IPS-18a (cell line): ENCODE measurements around the gene ZBTB7C.

Experiments
- H3K27ac ChIP-seq: one replicate; pipeline ENCODE4 v1.5.1; 2013; ENCODE audit warnings: low read length
- H3K27me3 ChIP-seq: one replicate; pipeline ENCODE4 v1.6.1; 2013; ENCODE audit warnings: mild to moderate bottlenecking, low read length; ENCODE audit not compliant: control insufficient read depth, insufficient read depth
- H3K36me3 ChIP-seq: one replicate; pipeline ENCODE4 v1.6.1; 2013; ENCODE audit warnings: low read depth, low read length; ENCODE audit not compliant: control insufficient read depth
- H3K4me1 ChIP-seq: one replicate; pipeline ENCODE4 v1.6.1; 2013; ENCODE audit warnings: low read depth, low read length; ENCODE audit not compliant: control insufficient read depth
- H3K4me3 ChIP-seq: one replicate; pipeline ENCODE4 v1.5.1; 2013; ENCODE audit warnings: low read length
- H3K9ac ChIP-seq: one replicate; pipeline ENCODE4 v1.6.1; 2013; ENCODE audit warnings: mild to moderate bottlenecking, low read length, moderate library complexity
- H3K9me3 ChIP-seq: one replicate; pipeline ENCODE4 v1.6.1; 2013; ENCODE audit warnings: low read depth, low read length; ENCODE audit not compliant: control insufficient read depth

The ZBTB7C gene

DNA sequence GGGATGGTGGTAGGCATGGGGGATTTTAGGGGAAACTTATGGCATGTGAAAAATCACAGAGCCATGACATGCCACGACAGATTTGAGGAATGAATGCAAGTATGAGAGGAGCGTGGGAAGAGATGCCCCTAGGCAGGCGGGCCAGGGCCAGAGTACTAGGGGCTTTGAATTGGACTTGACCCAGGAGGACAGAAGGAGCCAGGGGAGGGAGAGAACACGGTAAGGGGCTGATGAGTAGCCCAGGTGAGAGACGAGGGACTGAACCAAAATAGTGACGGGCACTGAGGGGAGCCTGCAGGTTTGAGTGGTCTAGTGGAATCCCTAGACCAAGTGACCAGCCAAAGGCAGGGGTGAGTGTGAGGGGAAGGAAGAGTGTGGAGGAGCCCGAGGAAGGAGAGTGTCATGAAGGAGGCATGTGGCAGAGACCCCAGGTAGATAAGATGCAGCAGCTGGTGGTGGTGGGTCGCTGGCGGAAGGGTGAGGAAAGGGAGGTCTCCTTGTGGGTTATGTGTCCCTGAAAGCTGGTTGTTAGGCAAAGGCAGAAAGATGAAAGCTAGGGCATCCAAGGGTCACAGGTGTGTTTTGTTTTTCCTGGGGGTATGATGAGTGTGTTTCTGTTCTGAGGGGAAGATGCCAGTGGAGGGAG, 48.7 kb downstream of the ZBTB7C start:
- Histone ChIP-seq H3K27ac (no peak overlapping the region), H3K4me1 (peaks cover 5% of the 10 kb centered on the region), H3K9ac (no peak overlapping the region), H3K4me3 (no peak overlapping the region), H3K36me3 (no peaks in the 10 kb centered on the region), H3K9me3 (no peaks in the 10 kb centered on the region), H3K27me3 (no peaks in the 10 kb centered on the region)

DNA sequence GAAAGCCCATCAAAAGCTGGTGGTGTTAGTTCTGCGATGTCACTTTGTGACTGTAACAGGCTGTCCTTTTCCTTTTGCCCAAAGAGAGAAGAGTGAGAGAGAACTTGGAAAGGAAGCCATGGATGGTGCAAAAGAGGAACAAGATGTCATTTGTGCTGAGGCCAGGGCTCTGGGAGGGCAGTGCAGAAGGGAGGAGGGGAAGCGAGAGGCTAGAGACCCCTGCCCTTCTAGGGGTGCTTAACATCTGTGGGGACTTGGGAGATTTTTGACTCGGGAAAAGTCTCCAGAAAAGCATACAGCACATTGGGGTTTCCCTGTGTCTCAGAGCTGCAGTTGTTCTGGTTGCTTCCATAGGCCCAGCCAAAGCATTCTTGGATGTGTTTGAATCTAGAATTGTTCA, 49.6 kb downstream of the ZBTB7C start:
- peaks cover 5% of the 10 kb centered on the region for H3K4me1 ChIP-seq
- no peak overlapping the region for H3K9ac ChIP-seq
- no peaks in the 10 kb centered on the region for H3K27me3 ChIP-seq
- no peaks in the 10 kb centered on the region for H3K9me3 ChIP-seq
- no peaks in the 10 kb centered on the region for H3K36me3 ChIP-seq
- H3K27ac ChIP-seq = no peak overlapping the region
- no peak overlapping the region for H3K4me3 ChIP-seq

DNA sequence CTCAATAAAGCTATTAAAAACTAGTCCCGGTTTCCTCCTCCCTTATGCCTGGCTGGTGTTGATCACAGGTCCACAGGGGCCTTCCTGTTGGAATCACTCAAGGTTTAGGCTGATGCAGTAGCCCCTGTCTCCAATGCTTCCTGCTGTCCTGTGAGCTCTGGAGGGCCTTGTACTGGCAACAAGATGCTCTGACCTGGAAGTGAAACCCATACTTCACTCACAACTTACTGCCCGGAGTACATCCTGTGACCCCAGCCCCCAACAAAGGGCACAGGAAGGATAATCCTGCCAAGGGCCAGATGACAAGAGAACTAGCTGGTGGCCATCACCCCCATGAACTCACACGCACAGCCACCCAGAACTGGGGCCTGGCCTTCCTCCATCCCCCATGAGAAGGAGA, 50.3 kb downstream of the ZBTB7C start:
- H3K4me3 ChIP-seq = no peak overlapping the region
- H3K27ac ChIP-seq = no peak overlapping the region
- no peaks in the 10 kb centered on the region for H3K9me3 ChIP-seq
- H3K27me3 ChIP-seq = no peaks in the 10 kb centered on the region
- peaks cover 5% of the 10 kb centered on the region for H3K4me1 ChIP-seq
- H3K36me3 ChIP-seq = no peaks in the 10 kb centered on the region
- H3K9ac ChIP-seq = no peak overlapping the region

DNA sequence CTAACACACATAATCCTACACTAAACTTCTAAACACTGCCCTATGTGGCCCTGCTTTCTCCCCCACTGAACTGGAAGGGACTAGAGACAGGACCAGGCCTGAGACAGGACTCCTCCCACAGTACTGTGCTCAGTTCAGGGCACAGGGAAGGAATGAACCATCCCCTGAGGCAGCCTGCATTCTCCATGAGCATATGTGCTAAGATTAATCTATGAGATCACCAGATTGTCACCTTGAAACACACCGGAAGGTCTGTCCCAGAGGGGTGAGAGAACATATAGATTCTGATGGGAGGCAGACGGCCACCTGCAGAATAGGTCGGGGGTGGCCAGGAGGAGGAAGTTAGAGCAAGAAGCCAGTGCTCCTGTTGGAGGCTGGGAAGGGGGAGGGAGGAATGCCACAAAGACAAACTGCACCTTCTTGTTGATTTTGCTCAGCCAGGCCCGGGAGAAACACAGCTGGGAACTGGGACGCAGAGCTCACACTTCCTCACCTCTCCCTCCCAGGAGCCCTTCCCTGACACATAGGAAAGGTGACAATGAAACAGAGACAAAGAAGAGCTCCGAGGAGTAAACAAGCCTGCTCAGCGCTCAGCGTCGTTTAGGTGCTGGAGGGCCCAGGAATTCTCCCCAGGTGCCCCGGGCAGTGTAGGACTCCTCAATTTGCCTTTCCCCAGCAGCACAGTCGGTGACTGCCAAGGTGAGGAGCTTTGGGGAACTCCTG, 52.1 kb downstream of the ZBTB7C start:
- no peak overlapping the region for H3K4me3 ChIP-seq
- H3K27ac ChIP-seq = no peak overlapping the region
- H3K36me3 ChIP-seq = no peaks in the 10 kb centered on the region
- H3K27me3 ChIP-seq = no peaks in the 10 kb centered on the region
- no peak overlapping the region for H3K9ac ChIP-seq
- no peaks in the 10 kb centered on the region for H3K9me3 ChIP-seq
- H3K4me1 ChIP-seq = peaks cover 5% of the 10 kb centered on the region

DNA sequence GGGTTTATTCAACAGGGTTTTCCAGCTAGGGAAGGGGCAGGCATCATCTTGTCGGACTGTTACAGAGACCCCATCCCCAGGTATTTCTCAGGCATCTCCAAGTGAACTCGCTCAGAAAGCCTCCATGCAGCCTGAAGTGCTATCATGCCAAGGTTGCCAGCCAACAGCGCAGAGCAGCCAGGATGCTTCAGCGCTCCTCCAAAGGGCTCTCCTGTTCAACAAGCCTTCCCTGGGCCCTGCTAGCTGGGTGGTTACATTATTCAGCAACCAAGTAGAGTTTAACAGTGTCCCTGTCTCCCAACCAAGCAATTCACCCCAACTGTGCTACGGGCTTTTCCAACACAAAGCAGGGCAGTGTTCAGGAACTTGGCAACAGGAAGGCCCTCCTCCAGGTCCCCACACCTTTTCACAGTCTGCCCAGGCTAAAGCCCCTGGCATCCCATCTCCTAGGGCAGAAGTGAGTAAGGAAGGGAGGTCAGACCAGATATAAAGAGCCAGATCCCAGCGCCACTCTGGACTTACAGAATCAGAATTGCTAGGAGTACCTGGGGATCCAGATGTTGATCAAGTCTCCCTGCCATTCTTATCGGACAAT, 52.9 kb downstream of the ZBTB7C start:
- Histone ChIP-seq H3K27ac (no peak overlapping the region), H3K36me3 (no peaks in the 10 kb centered on the region), H3K9ac (no peak overlapping the region), H3K27me3 (no peaks in the 10 kb centered on the region), H3K9me3 (no peaks in the 10 kb centered on the region), H3K4me1 (peaks cover 5% of the 10 kb centered on the region), H3K4me3 (no peak overlapping the region)

DNA sequence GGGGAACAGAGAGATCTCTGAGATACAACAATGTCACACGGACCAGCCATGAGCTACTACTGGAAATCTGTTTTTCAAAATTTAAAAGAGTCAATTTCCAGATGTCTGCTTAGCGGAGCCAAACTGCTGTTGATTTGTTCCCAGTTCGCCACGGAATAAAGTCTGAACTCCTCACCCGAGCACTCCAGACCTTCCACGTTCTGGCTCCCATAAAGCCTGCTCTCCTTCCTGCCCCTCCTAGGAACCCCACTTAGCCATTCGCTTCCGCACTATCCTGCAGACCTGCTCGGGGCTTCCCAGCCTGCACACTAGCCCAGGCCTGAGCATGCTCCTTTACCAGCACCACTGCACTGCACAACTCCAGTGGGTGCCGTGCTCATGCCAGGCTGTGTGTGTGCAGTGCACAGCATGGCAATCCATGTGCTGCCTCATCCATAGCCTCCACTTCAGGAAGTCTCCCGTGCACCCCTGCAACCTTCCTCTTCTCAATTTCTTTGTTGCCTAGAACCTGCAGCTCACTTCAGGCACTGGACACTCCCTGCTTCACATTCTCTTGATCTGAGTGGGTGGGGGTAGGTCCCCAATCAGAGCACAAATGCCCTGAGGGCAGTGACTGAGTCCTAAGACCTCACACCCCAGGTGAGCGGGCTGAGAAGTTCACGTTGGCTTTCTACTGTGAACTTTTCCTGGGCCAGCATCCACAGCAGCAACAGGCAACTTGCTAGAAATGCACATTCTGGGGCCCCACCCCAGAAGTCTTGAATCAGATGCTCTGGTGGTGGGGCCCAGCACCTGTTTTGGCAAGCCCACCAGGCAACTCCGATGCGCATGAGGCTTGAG, 53.7 kb downstream of the ZBTB7C start:
- Histone ChIP-seq H3K9me3 (no peaks in the 10 kb centered on the region), H3K36me3 (no peaks in the 10 kb centered on the region), H3K4me1 (peaks cover 5% of the 10 kb centered on the region), H3K27ac (no peak overlapping the region), H3K27me3 (no peaks in the 10 kb centered on the region), H3K9ac (no peak overlapping the region), H3K4me3 (no peak overlapping the region)

DNA sequence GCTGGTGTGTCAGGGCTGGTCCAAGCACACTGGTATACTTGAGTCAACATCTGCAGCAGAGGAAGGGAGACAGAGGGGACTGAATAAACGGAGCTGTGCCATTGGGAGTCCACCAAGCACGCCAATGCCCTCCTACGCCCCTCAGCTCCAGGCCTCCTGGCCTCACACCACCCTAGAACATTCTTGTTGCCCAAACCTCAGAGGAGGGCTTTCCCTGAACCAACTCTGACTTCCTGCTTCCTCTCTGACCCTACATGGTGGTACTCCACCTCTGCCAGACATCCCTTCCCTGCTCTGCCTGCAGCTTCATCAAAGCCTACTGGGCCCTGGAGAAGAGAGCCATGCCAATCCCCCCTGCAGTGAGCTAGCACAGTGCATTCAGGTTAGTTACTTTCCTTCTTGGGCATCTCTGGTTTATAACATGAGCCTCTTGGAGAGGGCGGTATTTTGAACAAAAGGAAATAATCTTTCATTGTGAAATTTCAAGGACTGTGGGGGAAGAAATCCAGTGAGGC, 54.4 kb downstream of the ZBTB7C start:
- Histone ChIP-seq H3K9me3 (no peaks in the 10 kb centered on the region), H3K4me3 (no peak overlapping the region), H3K4me1 (peaks cover 5% of the 10 kb centered on the region), H3K36me3 (no peaks in the 10 kb centered on the region), H3K9ac (no peak overlapping the region), H3K27me3 (no peaks in the 10 kb centered on the region), H3K27ac (no peak overlapping the region)

DNA sequence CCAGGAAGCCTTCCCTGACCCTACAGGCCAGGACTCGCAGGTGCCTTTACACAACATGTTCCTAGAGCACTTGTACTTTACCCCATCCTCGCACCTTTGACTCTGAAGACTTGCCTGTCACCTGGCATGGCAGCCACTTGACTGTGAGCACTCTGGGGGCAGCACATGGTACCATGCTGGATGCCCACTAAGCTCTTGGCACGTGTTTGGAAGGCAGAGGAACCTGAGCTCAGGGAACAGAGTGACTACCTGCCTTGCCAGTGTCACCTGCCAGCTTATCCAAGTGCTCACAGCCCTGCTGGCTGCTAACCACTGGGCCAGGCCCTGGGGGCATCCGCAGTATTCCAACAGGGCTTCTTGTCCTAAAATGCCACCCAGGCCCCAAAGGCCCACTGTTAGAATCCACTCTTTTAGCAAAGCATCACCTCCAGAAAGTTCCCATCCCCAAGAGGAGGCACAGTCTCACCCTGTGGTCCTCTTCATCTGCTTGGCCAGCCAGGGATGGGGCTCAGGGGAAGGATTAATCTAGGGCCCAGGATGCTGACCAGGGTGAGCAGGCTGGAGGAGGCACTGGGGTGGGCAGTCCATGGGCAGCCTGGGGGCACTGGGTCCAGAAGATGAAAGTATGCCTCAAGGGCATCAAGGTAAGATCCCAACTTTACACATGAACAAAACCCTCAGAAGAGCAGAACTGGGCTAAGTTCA, 57.0 kb downstream of the ZBTB7C start:
- Histone ChIP-seq H3K4me1 (peaks cover 4% of the 10 kb centered on the region), H3K9ac (no peak overlapping the region), H3K27me3 (no peaks in the 10 kb centered on the region), H3K27ac (no peak overlapping the region), H3K9me3 (no peaks in the 10 kb centered on the region), H3K36me3 (no peaks in the 10 kb centered on the region), H3K4me3 (no peak overlapping the region)

DNA sequence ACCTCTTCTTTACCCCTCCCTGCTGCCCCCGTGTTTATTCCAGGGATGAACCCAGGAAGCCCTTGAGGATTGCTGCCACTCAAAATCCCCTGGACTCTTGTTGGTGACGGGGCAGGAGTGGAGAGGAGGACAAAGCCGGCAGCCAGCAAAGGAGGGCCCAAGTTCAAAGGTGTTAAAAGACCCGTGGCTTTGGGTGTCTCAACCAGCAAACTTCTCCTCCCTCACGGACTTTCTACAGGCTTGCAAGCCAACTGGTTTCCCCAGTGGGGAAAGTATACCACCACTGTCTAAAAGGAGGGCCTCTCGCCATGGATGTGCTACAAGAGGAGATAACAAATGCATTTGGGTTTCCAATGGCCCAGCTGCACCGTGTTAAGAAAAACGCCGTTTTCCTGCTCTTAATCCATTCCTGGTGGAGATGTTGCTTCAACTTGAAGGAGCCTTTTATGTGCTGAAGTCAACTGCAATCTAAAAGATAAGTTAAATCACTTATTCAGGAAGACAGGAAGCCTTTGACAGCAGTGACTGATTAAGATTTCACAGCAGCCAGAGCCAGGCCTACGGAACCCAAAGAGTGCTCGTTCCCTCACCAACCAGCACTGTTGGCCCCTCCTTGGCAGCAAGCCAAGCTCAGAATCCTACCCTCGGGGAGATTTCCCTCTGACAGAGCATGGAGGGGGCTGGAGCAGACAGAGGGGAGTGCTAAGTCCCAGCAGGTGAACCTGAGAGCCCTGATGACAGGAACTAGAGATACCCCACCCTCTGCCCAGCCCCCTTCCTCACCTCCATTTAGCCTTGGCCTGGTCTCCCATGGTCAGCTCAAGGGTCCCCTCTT, 57.8 kb downstream of the ZBTB7C start:
- Histone ChIP-seq H3K27me3 (no peaks in the 10 kb centered on the region), H3K4me1 (no peaks in the 10 kb centered on the region), H3K9ac (no peak overlapping the region), H3K36me3 (no peaks in the 10 kb centered on the region), H3K4me3 (no peak overlapping the region), H3K27ac (no peak overlapping the region), H3K9me3 (no peaks in the 10 kb centered on the region)

DNA sequence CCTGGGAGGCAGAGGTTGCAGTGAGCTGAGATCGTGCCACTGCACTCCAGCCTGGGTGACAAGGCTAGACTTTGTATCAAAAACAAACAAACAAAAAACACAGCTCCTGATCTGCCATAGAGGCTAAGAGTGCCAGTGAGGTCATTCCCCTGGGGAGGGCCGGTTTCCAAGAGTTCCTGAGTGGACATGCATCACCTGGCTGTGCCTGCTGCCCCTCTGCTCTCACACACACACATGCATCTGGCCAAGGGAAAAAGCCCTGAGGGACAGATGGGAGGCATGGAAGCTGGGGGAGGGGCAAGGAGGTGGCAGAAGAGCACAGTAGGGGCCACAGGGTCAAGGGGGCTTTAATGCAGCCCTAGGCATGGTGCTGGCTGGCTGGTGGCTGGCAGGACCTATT, 60.4 kb downstream of the ZBTB7C start:
- Histone ChIP-seq H3K27ac (no peak overlapping the region), H3K36me3 (no peaks in the 10 kb centered on the region)

More for the DNA sequence above, 60.4 kb downstream of the ZBTB7C start:
- H3K27me3 ChIP-seq = no peaks in the 10 kb centered on the region
- no peaks in the 10 kb centered on the region for H3K9me3 ChIP-seq
- H3K9ac ChIP-seq = no peak overlapping the region
- H3K4me3 ChIP-seq = no peak overlapping the region
- H3K4me1 ChIP-seq = no peaks in the 10 kb centered on the region
